Stimulated activated CD8-positive, alpha-beta memory T cell treated with anti-CD3 and anti-CD28 coated beads, Interleukin-15, amount 100 ng/mL, for 48 hours (primary cell): ENCODE measurements around the gene PACC1.
"Not testable (repeated sequence)": the region's sequence is repeated elsewhere in the genome, so short reads cannot be mapped to it uniquely, and the experiment has no call there.

Experiments used
- DNase-seq, 2 donors: peaks; one replicate each; pipeline ENCODE4 v3.0.0-alpha.2; 2020; ENCODE audit warnings: low read depth in 2 of 2

The PACC1 gene

GRCh38 chr1:212326541-212326940, 88.1 kb downstream of the PACC1 start:
- DNase-seq: no peak

GRCh38 chr1:212323066-212323465, 91.6 kb downstream of the PACC1 start:
- no peak for DNase-seq

- DNase-seq: not testable (repeated sequence)
These were observed 93.7 kb downstream of the PACC1 start for GRCh38 chr1:212321031-212321430.

- no peak for DNase-seq
These were observed 96.8 kb downstream of the PACC1 start for GRCh38 chr1:212317916-212318315.

GRCh38 chr1:212315907-212316306, 98.8 kb downstream of the PACC1 start:
- DNase-seq: no peak

GRCh38 chr1:212315184-212315583, 99.5 kb downstream of the PACC1 start:
- no peak for DNase-seq
